ENCODE data around the gene VSTM2L.

- TF ChIP-seq, protein P1, sequence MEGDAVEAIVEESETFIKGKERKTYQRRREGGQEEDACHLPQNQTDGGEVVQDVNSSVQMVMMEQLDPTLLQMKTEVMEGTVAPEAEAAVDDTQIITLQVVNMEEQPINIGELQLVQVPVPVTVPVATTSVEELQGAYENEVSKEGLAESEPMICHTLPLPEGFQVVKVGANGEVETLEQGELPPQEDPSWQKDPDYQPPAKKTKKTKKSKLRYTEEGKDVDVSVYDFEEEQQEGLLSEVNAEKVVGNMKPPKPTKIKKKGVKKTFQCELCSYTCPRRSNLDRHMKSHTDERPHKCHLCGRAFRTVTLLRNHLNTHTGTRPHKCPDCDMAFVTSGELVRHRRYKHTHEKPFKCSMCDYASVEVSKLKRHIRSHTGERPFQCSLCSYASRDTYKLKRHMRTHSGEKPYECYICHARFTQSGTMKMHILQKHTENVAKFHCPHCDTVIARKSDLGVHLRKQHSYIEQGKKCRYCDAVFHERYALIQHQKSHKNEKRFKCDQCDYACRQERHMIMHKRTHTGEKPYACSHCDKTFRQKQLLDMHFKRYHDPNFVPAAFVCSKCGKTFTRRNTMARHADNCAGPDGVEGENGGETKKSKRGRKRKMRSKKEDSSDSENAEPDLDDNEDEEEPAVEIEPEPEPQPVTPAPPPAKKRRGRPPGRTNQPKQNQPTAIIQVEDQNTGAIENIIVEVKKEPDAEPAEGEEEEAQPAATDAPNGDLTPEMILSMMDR (conservative IDR thresholded peaks at IDR 0.05 in 1 of 2, IDR thresholded peaks at IDR 0.05 in 1 of 2; ENCODE audit: low read depth in 1 of 2, low read length in 2 of 2), result no peak
- no peak for TF ChIP-seq EZH2 (IDR thresholded peaks at IDR 0.05; ENCODE audit: low read length, missing control alignments)
These were observed 9.2 kb upstream of the VSTM2L start for GRCh38 chr20:37893566-37894241.

Measured in fibroblast of lung (primary cell).